Measurements from ENCODE around the gene FAM168A. TPM values are rescaled to one million over a fixed set of nuclear protein-coding genes. Genes with fewer than 3 reads are reported as not detected.

Gene FAM168A
- total RNA-seq, 1 donor from 2014 or later = 28.4 TPM

GRCh38 chr11:73393011-73393380 is 204.9 kb downstream of the FAM168A start:
- H3K4me3 ChIP-seq = no peak overlapping the region
- no peaks in the 10 kb centered on the region for H3K36me3 ChIP-seq
- TF ChIP-seq, protein P1, sequence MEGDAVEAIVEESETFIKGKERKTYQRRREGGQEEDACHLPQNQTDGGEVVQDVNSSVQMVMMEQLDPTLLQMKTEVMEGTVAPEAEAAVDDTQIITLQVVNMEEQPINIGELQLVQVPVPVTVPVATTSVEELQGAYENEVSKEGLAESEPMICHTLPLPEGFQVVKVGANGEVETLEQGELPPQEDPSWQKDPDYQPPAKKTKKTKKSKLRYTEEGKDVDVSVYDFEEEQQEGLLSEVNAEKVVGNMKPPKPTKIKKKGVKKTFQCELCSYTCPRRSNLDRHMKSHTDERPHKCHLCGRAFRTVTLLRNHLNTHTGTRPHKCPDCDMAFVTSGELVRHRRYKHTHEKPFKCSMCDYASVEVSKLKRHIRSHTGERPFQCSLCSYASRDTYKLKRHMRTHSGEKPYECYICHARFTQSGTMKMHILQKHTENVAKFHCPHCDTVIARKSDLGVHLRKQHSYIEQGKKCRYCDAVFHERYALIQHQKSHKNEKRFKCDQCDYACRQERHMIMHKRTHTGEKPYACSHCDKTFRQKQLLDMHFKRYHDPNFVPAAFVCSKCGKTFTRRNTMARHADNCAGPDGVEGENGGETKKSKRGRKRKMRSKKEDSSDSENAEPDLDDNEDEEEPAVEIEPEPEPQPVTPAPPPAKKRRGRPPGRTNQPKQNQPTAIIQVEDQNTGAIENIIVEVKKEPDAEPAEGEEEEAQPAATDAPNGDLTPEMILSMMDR (IDR thresholded peaks at IDR 0.05; ENCODE audit: borderline replicate concordance) = no peak
- H3K27ac ChIP-seq (replicated peaks) = no peak overlapping the region
- H3K9me3 ChIP-seq (replicated peaks) = no peaks in the 10 kb centered on the region
- intact Hi-C loops (cut with micrococcal nuclease) = no loop called here
- DNase-seq = no peak
- H3K4me1 ChIP-seq = peaks cover 33% of the 10 kb centered on the region
- no peaks in the 10 kb centered on the region for H3K27me3 ChIP-seq (ENCODE audit: low read depth)

DNA sequence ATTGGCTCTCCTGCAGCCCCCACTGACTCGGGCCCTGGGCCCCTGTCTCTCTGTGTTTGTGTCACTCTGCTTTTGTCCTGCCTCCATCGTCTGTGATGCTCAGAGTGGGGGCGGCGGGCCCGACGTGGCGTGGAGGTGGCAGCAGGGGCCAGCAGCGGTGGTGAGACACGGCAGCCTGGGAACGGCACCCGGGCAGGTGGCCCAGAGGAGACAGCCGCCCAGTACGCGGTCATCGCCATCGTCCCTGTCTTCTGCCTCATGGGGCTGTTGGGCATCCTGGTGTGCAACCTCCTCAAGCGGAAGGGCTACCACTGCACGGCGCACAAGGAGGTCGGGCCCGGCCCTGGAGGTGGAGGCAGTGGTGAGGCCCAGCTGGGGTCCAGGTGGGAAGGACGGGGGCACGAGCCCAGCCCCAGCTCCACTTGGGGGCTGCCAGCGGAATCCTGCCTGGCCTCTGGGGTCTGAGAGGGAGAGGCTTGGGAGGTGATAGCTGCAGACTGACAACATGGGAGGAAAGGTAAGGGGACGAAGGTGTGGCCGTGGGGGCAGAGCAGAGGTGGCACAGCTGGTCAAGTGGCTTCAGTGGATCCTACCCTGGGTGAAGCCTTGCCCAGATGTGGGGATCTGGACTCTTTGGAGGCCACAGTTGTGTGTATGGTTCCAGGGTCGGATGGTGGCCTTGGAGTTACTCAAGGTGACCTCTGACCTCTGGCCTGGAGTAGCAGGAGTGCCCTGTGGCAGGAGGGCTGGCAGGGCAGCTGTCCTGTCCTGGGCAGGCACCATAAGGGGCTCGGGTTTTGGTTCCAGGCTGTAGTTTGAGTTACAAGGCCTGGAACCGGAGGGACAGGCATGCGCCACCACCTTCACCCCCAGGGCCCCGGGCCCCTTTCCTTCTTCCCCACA is 205.6 kb downstream of the FAM168A start:
- Histone ChIP-seq H3K4me1 (peaks cover 38% of the 10 kb centered on the region), H3K27me3 (ENCODE audit: low read depth) (no peaks in the 10 kb centered on the region), H3K36me3 (no peaks in the 10 kb centered on the region), H3K4me3 (no peak overlapping the region), H3K9me3 (replicated peaks) (no peaks in the 10 kb centered on the region), H3K27ac (replicated peaks) (no peak overlapping the region)
- TF ChIP-seq, protein P1 (IDR thresholded peaks at IDR 0.05; ENCODE audit: borderline replicate concordance) = no peak
- intact Hi-C loops (cut with micrococcal nuclease) = no loop called here
- no peak for DNase-seq

DNA sequence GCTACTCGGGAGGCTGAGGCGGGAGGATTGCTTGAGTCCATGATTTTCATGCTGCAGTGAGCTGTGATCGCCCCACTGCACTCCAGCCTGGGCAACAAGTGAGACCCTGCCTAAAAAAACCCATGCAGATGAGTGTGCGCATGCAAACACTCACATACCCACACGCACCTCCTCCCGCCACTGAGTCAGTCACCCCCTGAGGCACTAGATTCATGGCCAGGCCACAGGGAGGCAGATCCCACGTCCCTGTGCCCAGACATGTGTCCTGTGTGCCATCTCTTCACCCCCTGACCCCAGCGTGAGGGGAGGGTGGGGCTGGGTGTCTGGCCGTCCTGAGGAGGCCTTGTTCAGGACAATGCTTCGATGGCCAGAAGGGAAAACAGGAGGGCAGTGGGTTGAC is 206.2 kb downstream of the FAM168A start:
- H3K4me1 ChIP-seq = peaks cover 38% of the 10 kb centered on the region

DNA sequence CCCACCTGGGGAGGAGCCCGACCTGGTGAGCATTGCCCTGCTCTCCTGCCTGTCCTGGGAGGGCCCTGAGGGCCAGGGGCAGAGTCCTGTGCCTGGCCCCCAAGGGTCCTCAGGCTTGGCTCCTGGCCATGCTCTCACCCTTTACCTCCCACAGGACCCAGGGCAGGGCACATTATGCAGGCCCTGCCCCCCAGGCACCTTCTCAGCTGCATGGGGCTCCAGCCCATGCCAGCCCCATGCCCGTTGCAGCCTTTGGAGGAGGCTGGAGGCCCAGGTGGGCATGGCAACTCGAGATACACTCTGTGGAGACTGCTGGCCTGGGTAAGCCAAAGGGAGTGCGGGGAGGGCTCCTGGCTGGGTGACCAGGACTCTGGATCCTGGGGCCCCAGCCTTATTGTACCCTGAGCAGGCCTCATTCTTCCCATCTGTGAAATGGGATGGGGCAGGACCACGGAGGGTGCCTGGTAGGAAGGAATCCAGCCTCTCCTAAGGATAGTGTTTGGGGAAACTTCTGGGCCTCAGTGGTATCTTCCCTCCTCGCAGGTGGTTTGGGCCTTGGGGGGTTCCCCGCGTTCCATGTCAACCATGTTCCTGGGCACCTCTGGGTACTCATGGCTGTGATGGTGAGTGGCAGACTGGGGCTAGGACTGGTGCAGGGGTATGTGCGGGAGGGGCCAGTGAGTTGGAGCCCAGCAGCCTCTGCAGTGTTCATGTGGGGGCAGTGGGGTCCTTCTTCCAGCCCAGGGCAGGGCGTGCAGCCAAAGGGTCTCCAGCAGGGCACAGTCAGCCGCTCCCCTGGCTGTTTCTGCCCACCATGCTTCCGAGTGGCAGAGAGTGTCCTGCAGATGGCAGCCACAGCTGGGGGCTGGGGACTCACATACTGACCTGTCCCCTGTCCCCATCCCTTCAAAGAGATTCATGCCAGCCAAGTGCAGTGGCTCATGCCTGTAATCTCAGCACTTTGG is 207.0 kb downstream of the FAM168A start:
- no peak for DNase-seq
- no peaks in the 10 kb centered on the region for H3K27me3 ChIP-seq (ENCODE audit: low read depth)
- H3K27ac ChIP-seq (replicated peaks) = no peak overlapping the region
- TF ChIP-seq, protein P1 (IDR thresholded peaks at IDR 0.05; ENCODE audit: borderline replicate concordance) = no peak
- H3K9me3 ChIP-seq (replicated peaks) = no peaks in the 10 kb centered on the region
- H3K36me3 ChIP-seq = no peaks in the 10 kb centered on the region
- peaks cover 38% of the 10 kb centered on the region for H3K4me1 ChIP-seq
- no peak overlapping the region for H3K4me3 ChIP-seq
- intact Hi-C loops (cut with micrococcal nuclease) = no loop called here

More for the DNA sequence above, 206.2 kb downstream of the FAM168A start:
- Histone ChIP-seq H3K4me3 (no peak overlapping the region), H3K27ac (replicated peaks) (no peak overlapping the region), H3K27me3 (ENCODE audit: low read depth) (no peaks in the 10 kb centered on the region), H3K36me3 (no peaks in the 10 kb centered on the region), H3K9me3 (replicated peaks) (no peaks in the 10 kb centered on the region)
- TF ChIP-seq, protein P1 (IDR thresholded peaks at IDR 0.05; ENCODE audit: borderline replicate concordance) = no peak
- intact Hi-C loops (cut with micrococcal nuclease) = no loop called here
- no peak for DNase-seq

- TF ChIP-seq, protein P1 (IDR thresholded peaks at IDR 0.05; ENCODE audit: borderline replicate concordance) = no peak
- H3K27ac ChIP-seq (replicated peaks) = no peak overlapping the region
- no peaks in the 10 kb centered on the region for H3K9me3 ChIP-seq (replicated peaks)
- no peak for DNase-seq
- no peak overlapping the region for H3K4me3 ChIP-seq
- no peaks in the 10 kb centered on the region for H3K36me3 ChIP-seq
- no peaks in the 10 kb centered on the region for H3K27me3 ChIP-seq (ENCODE audit: low read depth)
- peaks cover 46% of the 10 kb centered on the region for H3K4me1 ChIP-seq
- intact Hi-C loops (cut with micrococcal nuclease) = no loop called here
Measured at GRCh38 chr11:73389916-73390315, 208.0 kb downstream of the FAM168A start.

All from left ventricle myocardium inferior (tissue), 1 donor.